HepG2 (cell line): ENCODE measurements around the gene FAAP100. TPM values are rescaled to one million over a fixed set of nuclear protein-coding genes. Genes with fewer than 3 reads are reported as not detected.

ENCODE experiments used
- ATAC-seq: fragments of 200-7000 bp; cut with Tn5 transposase; 3 replicates; pipeline ENCODE4 v1.9.1; 2020; ENCODE audit warnings: mild to moderate bottlenecking, moderate library complexity
- BruUV-seq: library from RNA; stranded (reverse); fragments of 400-500 nt; replicated peaks from 2 replicates; lab custom pipeline; 2021; lab: Mats Ljungman, UMichigan
- CTCF ChIA-PET: fragments of 300-600 bp; formaldehyde crosslinking; extraction: SDS; loops from one replicate; lab custom pipeline; 2021; ENCODE audit warnings: low total read pairs, inconsistent platforms, low intra/inter-chr PET ratio; lab: Yijun Ruan, JAX
- POLR2A ChIA-PET: fragments of 350-600 bp; sonication (Branson Sonifier 250); formaldehyde crosslinking; loops from one replicate; lab custom pipeline; 2020; ENCODE audit warnings: antibody characterized with exemption, inconsistent platforms; lab: Yijun Ruan, JAX
- DNase-seq: peaks from one replicate; pipeline ENCODE4 v3.0.0-alpha.2; 2015; ENCODE audit warnings: low spot score
- FAIRE-seq: peaks from 3 replicates; lab custom pipeline; 2011; peaks lifted over from hg19 to GRCh38; lab: Jason Lieb, UNC
- H2AFZ ChIP-seq: one replicate; pipeline ENCODE4 v1.6.1; 2011; ENCODE audit warnings: low read length, inconsistent platforms
- H3K27ac ChIP-seq: fragments of 300-600 bp; 3 replicates; pipeline ENCODE4 v1.8.0; 2011; ENCODE audit warnings: mixed run types, mild to moderate bottlenecking, mixed read lengths, low read length, inconsistent platforms; ENCODE audit not compliant: insufficient read depth; ENCODE audit errors: extremely low read length
- H3K27me3 ChIP-seq, 2 experiments: fragments of 200-600 bp in 1 of 2; 2 replicates in 1 of 2; 3 replicates in 1 of 2; pipeline versions ENCODE4 v1.6.0 to v1.8.0; 2011; ENCODE audit warnings: low read length in 2 of 2, mild to moderate bottlenecking in 2 of 2, moderate library complexity in 2 of 2, inconsistent platforms in 1 of 2; ENCODE audit not compliant: insufficient read depth in 2 of 2, control insufficient read depth in 1 of 2
- H3K36me3 ChIP-seq, 2 experiments: fragments of 200-600 bp in 1 of 2; replicated peaks in 1 of 2; 2 replicates in 1 of 2; 3 replicates in 1 of 2; pipeline versions ENCODE4 v1.5.1 to v1.8.0; 2011; ENCODE audit warnings: low read length in 2 of 2, inconsistent platforms in 1 of 2; ENCODE audit not compliant: insufficient read depth in 2 of 2, control insufficient read depth in 1 of 2
- H3K4me1 ChIP-seq: 2 replicates; pipeline ENCODE4 v1.5.1; 2012; ENCODE audit warnings: low read length, inconsistent platforms; ENCODE audit not compliant: insufficient read depth
- H3K4me2 ChIP-seq: 2 replicates; pipeline ENCODE4 v1.6.0; 2011; ENCODE audit warnings: low read depth, low read length, inconsistent platforms
- H3K4me3 ChIP-seq, 3 experiments: fragments of 200-600 bp in 1 of 3; sonication (generic), shearing (Covaris generic) in 1 of 3; replicated peaks in 1 of 3; 2 replicates each; pipeline ENCODE4 v1.5.1; 2011 to 2016; ENCODE audit warnings: low read length in 3 of 3, inconsistent platforms in 2 of 3, low read depth in 2 of 3, mild to moderate bottlenecking in 2 of 3, control low read depth in 1 of 3, mixed read lengths in 1 of 3; ENCODE audit not compliant: insufficient read depth in 1 of 3
- H3K79me2 ChIP-seq: one replicate; pipeline ENCODE4 v1.6.1; 2011; ENCODE audit warnings: low read length, inconsistent platforms; ENCODE audit not compliant: insufficient read depth
- H3K9ac ChIP-seq: 2 replicates; pipeline ENCODE4 v1.6.0; 2011; ENCODE audit warnings: mild to moderate bottlenecking, low read depth, low read length, inconsistent platforms; ENCODE audit not compliant: insufficient read depth
- H3K9me3 ChIP-seq: 2 replicates; pipeline ENCODE4 v1.5.1; 2012; ENCODE audit warnings: mild to moderate bottlenecking, low read length
- H4K20me1 ChIP-seq: 2 replicates; pipeline ENCODE4 v1.6.0; 2011; ENCODE audit warnings: inconsistent platforms, mild to moderate bottlenecking, low read length, moderate library complexity; ENCODE audit not compliant: insufficient read depth
- AGO1 ChIP-seq: fragments of 200-400 bp; formaldehyde crosslinking; IDR thresholded peaks from 2 replicates; pipeline ENCODE4 v1.6.1; 2017; ENCODE audit warnings: mild to moderate bottlenecking, low read depth, low read length, moderate library complexity; ENCODE audit not compliant: poor library complexity, severe bottlenecking
- ATAD3A ChIP-seq: sonication (generic); formaldehyde crosslinking; IDR thresholded peaks from 2 replicates; pipeline ENCODE4 v1.4.0; 2020; ENCODE audit warnings: missing genetic modification reagents
- CEBPG ChIP-seq: IDR thresholded peaks from 2 replicates; pipeline ENCODE4 v1.6.1; 2016
- HDAC2 ChIP-seq: sonication (generic); formaldehyde crosslinking; IDR thresholded peaks from 2 replicates; pipeline ENCODE4 v1.4.0; 2020; ENCODE audit warnings: missing genetic modification reagents
- HNF4A ChIP-seq: sonication (generic); formaldehyde crosslinking; IDR thresholded peaks from 2 replicates; pipeline ENCODE4 v1.4.0; 2020; ENCODE audit warnings: missing genetic modification reagents
- HOXD1 ChIP-seq: sonication (generic); formaldehyde crosslinking; IDR thresholded peaks from 2 replicates; pipeline ENCODE4 v1.5.0; 2020; ENCODE audit warnings: missing genetic modification reagents
- KDM2A ChIP-seq: sonication (generic); formaldehyde crosslinking; IDR thresholded peaks from 2 replicates; pipeline ENCODE4 v1.4.0; 2020; ENCODE audit warnings: low read depth, missing genetic modification reagents, borderline replicate concordance
- KLF11 ChIP-seq: IDR thresholded peaks from 2 replicates; pipeline ENCODE4 v1.6.1; 2016; ENCODE audit warnings: missing compliant biosample characterization
- KLF15 ChIP-seq: sonication (generic); formaldehyde crosslinking; IDR thresholded peaks from 2 replicates; pipeline ENCODE4 v1.8.1; 2023; ENCODE audit warnings: borderline replicate concordance, mild to moderate bottlenecking, inconsistent platforms, missing genetic modification reagents, mixed read lengths
- ONECUT2 ChIP-seq: sonication (generic); formaldehyde crosslinking; IDR thresholded peaks from 2 replicates; pipeline ENCODE4 v1.4.0; 2020; ENCODE audit warnings: missing genetic modification reagents
- REXO4 ChIP-seq: sonication (generic); formaldehyde crosslinking; IDR thresholded peaks from 2 replicates; pipeline ENCODE4 v1.8.0; 2022; ENCODE audit warnings: missing genetic modification reagents, mild to moderate bottlenecking, borderline replicate concordance
- SRY ChIP-seq: sonication (generic); formaldehyde crosslinking; IDR thresholded peaks from 2 replicates; pipeline ENCODE4 v1.8.0; 2022; ENCODE audit warnings: mild to moderate bottlenecking, missing genetic modification reagents
- ZFP36L1 ChIP-seq: sonication (generic); formaldehyde crosslinking; IDR thresholded peaks from 2 replicates; pipeline ENCODE4 v1.8.0; 2022; ENCODE audit warnings: mild to moderate bottlenecking, missing genetic modification reagents, moderate library complexity
- ZNF782 ChIP-seq: sonication (generic); formaldehyde crosslinking; IDR thresholded peaks from 2 replicates; pipeline ENCODE4 v1.4.0; 2020; ENCODE audit warnings: missing genetic modification reagents, mild to moderate bottlenecking, borderline replicate concordance
- WGBS: methylation state at CpG from one replicate; pipeline ENCODE4 v1.1.6; 2017; ENCODE audit warnings: low lambda C conversion rate; 5-methylcytosine and 5-hydroxymethylcytosine counted together
- in situ Hi-C: cut with HindIII; loops from 2 replicates; pipeline ENCODE4 v1.10.0; 2017; ENCODE audit warnings: low pct_unique_long_range_greater_than_20kb; ENCODE audit not compliant: extremely low pct_ligation_motif_present
- intact Hi-C: fragments of 100-400 bp; cut with micrococcal nuclease; formaldehyde crosslinking; loops from one replicate; pipeline ENCODE4 v1.10.0; 2022; ENCODE audit not compliant: unreplicated experiment
- polyA plus RNA-seq, 8 experiments: library from polyadenylated mRNA; depleted of rRNA in 3 of 8; stranded (reverse) in 7 of 8; unstranded in 1 of 8; fragments of >200 nt; fragmentation: Illumina TruSeq in 4 of 8; extraction: Trizol in 4 of 8; gene quantifications; 2 replicates each; pipeline versions ENCODE4 v1.2.1 to v1.2.3, GENCODE V29; 2011 to 2016; ENCODE audit warnings: low read depth in 4 of 8, missing spikeins in 1 of 8, mixed read lengths in 1 of 8; ENCODE audit not compliant: insufficient read depth in 1 of 8
- total RNA-seq, 5 experiments: library from RNA; depleted of rRNA; stranded (reverse); fragments of >200 nt; fragmentation: Illumina TruSeq; extraction: Trizol; gene quantifications; 2 replicates each; pipeline ENCODE4 v1.2.3, GENCODE V29; 2016; ENCODE audit warnings: low read depth in 1 of 5
- TF ChIP-seq, protein P1 (sequence below): sonication (generic); formaldehyde crosslinking; IDR thresholded peaks from 2 replicates; pipeline ENCODE4 v1.9.0; 2022; ENCODE audit warnings: missing genetic modification reagents, mild to moderate bottlenecking, borderline replicate concordance
- TF ChIP-seq, protein P2 (sequence below): IDR thresholded peaks from 2 replicates; pipeline ENCODE4 v1.6.1; 2012; ENCODE audit warnings: low read length, improper control_type of control experiment
- TF ChIP-seq, protein P3 (sequence below): sonication (generic); formaldehyde crosslinking; IDR thresholded peaks from 2 replicates; pipeline ENCODE4 v1.4.0; 2020; ENCODE audit warnings: missing genetic modification reagents
- TF ChIP-seq, protein P4 (sequence below): sonication (generic); formaldehyde crosslinking; IDR thresholded peaks from 2 replicates; pipeline ENCODE4 v1.8.1; 2023; ENCODE audit warnings: mild to moderate bottlenecking, missing genetic modification reagents, borderline replicate concordance

Gene FAAP100
- total and polyA plus RNA-seq, 2 of the 13 experiments (the other 11 are each of a cell fraction or from before 2014, with no cell fraction given), result 7.6 to 20.8 TPM

DNA sequence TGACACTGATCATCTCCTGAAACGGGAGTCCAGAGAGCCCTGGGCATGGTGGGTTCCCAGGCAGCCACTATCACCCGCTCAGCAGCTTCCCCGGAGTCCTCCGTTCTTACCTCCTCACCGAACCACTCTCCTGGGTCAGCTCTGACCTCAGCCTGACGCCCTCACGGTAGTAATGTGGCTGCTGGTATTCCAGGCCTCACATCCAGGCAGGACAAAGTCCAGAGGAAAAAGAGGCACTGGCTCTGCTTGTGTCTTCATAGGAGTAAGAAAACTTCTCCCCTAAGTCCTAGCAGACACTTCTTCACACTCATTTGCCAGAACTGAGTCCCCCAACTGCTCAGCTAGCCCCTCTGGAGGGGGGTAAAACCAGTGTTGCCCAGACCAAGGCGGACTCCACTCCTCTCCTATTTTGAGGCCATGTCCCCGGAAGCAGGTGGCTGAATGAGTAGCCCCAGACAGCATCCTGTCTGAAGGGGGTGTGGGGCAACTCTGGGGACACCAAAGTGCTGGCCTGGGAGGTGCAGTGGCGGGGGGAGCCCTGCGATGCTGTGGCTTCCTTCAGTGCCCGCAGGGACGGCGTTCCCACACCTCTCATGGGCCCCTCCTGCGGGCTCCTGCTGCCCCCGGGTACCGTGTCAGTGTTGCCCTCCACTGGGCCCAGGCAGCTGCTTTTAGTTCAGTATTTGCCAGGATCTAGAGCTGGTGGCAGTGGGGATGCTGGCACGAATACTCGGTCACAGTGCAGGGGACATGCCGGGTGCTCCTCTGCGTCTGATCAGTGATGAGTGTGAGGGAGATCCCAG lies 18.6 kb downstream of the FAAP100 start:
- Histone ChIP-seq H3K36me3 (no peaks in the 10 kb centered on the region), H3K27me3 (peaks cover 8 to 19% of the 10 kb centered on the region in 2 experiments), H3K4me3 (peak overlapping the region in 1 of 3 experiments; percentile 32; a peak in 1 of 6 replicates), H3K4me2 (peak overlapping the region; percentile 61), H3K9me3 (peaks cover 15% of the 10 kb centered on the region; the same call in 1 of the 2 replicates), H4K20me1 (peaks cover 5% of the 10 kb centered on the region; the same call in 1 of the 2 replicates), H3K9ac (peak overlapping the region; percentile 30), H3K27ac (no peak overlapping the region), H3K79me2 (no peaks in the 10 kb centered on the region), H2AFZ (no peak overlapping the region), H3K4me1 (peaks cover 21% of the 10 kb centered on the region)
- ATAC-seq (peak; percentile 24), DNase-seq (no peak), FAIRE-seq (no peak)
- CTCF ChIA-PET, result no interaction called here
- BruUV-seq, result no TSS peak
- intact Hi-C loops, result no loop called here
- POLR2A ChIA-PET, result no interaction called here
- 14% methylated on average over 6 of the region's 21 CpGs for WGBS
- in situ Hi-C loops, result no loop called here
- TF ChIP-seq HDAC2, result no peak
- no peak for TF ChIP-seq ONECUT2 (CRISPR knock-in tag)
- peak; percentile 48; the same call in 1 of the 2 replicates for TF ChIP-seq KDM2A (CRISPR knock-in tag)
- TF ChIP-seq ATAD3A (CRISPR knock-in tag), result no peak
- TF ChIP-seq, protein P1, sequence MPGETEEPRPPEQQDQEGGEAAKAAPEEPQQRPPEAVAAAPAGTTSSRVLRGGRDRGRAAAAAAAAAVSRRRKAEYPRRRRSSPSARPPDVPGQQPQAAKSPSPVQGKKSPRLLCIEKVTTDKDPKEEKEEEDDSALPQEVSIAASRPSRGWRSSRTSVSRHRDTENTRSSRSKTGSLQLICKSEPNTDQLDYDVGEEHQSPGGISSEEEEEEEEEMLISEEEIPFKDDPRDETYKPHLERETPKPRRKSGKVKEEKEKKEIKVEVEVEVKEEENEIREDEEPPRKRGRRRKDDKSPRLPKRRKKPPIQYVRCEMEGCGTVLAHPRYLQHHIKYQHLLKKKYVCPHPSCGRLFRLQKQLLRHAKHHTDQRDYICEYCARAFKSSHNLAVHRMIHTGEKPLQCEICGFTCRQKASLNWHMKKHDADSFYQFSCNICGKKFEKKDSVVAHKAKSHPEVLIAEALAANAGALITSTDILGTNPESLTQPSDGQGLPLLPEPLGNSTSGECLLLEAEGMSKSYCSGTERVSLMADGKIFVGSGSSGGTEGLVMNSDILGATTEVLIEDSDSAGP (CRISPR knock-in tag), result 0 out of 2 replicates have a peak, but pooled peaks have one; percentile 17
- no peak for TF ChIP-seq HOXD1
- TF ChIP-seq ZFP36L1 (CRISPR knock-in tag), result no peak
- TF ChIP-seq REXO4, result no peak
- TF ChIP-seq, protein P2, sequence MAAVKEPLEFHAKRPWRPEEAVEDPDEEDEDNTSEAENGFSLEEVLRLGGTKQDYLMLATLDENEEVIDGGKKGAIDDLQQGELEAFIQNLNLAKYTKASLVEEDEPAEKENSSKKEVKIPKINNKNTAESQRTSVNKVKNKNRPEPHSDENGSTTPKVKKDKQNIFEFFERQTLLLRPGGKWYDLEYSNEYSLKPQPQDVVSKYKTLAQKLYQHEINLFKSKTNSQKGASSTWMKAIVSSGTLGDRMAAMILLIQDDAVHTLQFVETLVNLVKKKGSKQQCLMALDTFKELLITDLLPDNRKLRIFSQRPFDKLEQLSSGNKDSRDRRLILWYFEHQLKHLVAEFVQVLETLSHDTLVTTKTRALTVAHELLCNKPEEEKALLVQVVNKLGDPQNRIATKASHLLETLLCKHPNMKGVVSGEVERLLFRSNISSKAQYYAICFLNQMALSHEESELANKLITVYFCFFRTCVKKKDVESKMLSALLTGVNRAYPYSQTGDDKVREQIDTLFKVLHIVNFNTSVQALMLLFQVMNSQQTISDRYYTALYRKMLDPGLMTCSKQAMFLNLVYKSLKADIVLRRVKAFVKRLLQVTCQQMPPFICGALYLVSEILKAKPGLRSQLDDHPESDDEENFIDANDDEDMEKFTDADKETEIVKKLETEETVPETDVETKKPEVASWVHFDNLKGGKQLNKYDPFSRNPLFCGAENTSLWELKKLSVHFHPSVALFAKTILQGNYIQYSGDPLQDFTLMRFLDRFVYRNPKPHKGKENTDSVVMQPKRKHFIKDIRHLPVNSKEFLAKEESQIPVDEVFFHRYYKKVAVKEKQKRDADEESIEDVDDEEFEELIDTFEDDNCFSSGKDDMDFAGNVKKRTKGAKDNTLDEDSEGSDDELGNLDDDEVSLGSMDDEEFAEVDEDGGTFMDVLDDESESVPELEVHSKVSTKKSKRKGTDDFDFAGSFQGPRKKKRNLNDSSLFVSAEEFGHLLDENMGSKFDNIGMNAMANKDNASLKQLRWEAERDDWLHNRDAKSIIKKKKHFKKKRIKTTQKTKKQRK, result no peak
- TF ChIP-seq HNF4A (CRISPR knock-in tag), result peak; percentile 42; the same call in 1 of the 2 replicates
- TF ChIP-seq CEBPG (CRISPR knock-in tag), result no peak
- no peak for TF ChIP-seq KLF15
- no peak for TF ChIP-seq SRY (CRISPR knock-in tag)
- TF ChIP-seq AGO1, result peak; percentile 95
- no peak for TF ChIP-seq KLF11 (CRISPR knock-in tag)
- TF ChIP-seq, protein P3, sequence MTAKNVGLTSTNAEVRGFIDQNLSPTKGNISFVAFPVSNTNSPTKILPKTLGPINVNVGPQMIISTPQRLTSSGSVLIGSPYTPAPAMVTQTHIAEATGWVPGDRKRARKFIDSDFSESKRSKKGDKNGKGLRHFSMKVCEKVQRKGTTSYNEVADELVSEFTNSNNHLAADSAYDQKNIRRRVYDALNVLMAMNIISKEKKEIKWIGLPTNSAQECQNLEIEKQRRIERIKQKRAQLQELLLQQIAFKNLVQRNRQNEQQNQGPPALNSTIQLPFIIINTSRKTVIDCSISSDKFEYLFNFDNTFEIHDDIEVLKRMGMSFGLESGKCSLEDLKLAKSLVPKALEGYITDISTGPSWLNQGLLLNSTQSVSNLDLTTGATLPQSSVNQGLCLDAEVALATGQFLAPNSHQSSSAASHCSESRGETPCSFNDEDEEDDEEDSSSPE (CRISPR knock-in tag), result no peak
- TF ChIP-seq, protein P4, sequence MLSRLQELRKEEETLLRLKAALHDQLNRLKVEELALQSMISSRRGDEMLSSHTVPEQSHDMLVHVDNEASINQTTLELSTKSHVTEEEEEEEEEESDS (CRISPR knock-in tag), result no peak
- no peak for TF ChIP-seq ZNF782 (CRISPR knock-in tag)
